ENCODE results near the gene PRMT2.
A peak's percentile ranks its signal among the peaks of the same experiment; 100 is the strongest.

PRMT2 gene

DNA sequence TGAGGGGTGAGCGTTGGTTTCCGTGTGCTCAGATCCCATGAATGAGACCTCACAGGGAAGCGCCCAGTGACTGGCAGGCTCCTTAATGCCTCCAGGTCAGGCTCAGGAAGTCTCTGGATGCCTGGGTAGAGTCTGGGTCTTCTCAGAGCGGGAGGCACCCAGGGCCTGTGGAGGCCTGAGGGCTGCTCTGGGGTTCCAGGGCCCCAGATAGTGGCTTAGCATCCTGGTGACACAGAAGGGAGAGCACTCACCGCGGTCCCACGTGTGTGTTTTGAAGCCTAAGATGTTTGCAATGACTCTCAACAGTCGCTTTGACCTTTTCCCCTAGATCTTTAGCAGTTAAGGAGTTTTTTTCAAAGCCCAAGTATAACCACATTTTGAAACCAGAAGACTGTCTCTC, 25.0 kb downstream of the PRMT2 start:
- Histone ChIP-seq H3K36me3 (ENCODE audit: insufficient read depth, insufficient read length, low read length) (peaks cover 76% of the 10 kb centered on the region), H3K27me3 (ENCODE audit: insufficient read depth, insufficient read length) (no peaks in the 10 kb centered on the region), H3K9me3 (ENCODE audit: insufficient read depth, low read length) (peaks cover 17% of the 10 kb centered on the region), H3K4me3 (ENCODE audit: insufficient read length, low read depth) (no peak overlapping the region), H3K4me1 (ENCODE audit: insufficient read depth, insufficient read length) (peaks cover 9% of the 10 kb centered on the region), H3K9ac (ENCODE audit: insufficient read length, low read depth) (no peak overlapping the region)
- DNase-seq (ENCODE audit: low read depth, low spot score), result no peak
- no peak for TF ChIP-seq SUZ12 (IDR thresholded peaks at IDR 0.05; ENCODE audit: extremely low read depth, insufficient read depth, insufficient read length)

- H3K4me3 ChIP-seq (ENCODE audit: insufficient read length, low read depth), result peak overlapping the region; percentile 37
- no peaks in the 10 kb centered on the region for H3K27me3 ChIP-seq (ENCODE audit: insufficient read depth, insufficient read length)
- H3K4me1 ChIP-seq (ENCODE audit: insufficient read depth, insufficient read length), result peaks cover 9% of the 10 kb centered on the region
- H3K36me3 ChIP-seq (ENCODE audit: insufficient read depth, insufficient read length, low read length), result peaks cover 69% of the 10 kb centered on the region
- no peak for TF ChIP-seq ZNF274 (IDR thresholded peaks at IDR 0.05; ENCODE audit: low read depth, low read length)
- no peak for TF ChIP-seq YY1 (IDR thresholded peaks at IDR 0.05; ENCODE audit: insufficient read depth, insufficient read length)
- no peak for TF ChIP-seq SUZ12 (IDR thresholded peaks at IDR 0.05; ENCODE audit: extremely low read depth, insufficient read depth, insufficient read length)
- peak overlapping the region; percentile 74 for H3K9ac ChIP-seq (ENCODE audit: insufficient read length, low read depth)
- H3K9me3 ChIP-seq (ENCODE audit: insufficient read depth, low read length), result peaks cover 9% of the 10 kb centered on the region
- peak; percentile 89 for DNase-seq (ENCODE audit: low read depth, low spot score)
Observed at GRCh38 chr21:46661211-46661625, 25.7 kb downstream of the PRMT2 start.

- Histone ChIP-seq H3K9ac (ENCODE audit: insufficient read length, low read depth) (peak overlapping the region; percentile 74), H3K4me1 (ENCODE audit: insufficient read depth, insufficient read length) (peaks cover 9% of the 10 kb centered on the region), H3K27me3 (ENCODE audit: insufficient read depth, insufficient read length) (no peaks in the 10 kb centered on the region), H3K4me3 (ENCODE audit: insufficient read length, low read depth) (peak overlapping the region; percentile 37), H3K9me3 (ENCODE audit: insufficient read depth, low read length) (peaks cover 4% of the 10 kb centered on the region; the same call in 1 of the 2 replicates), H3K36me3 (ENCODE audit: insufficient read depth, insufficient read length, low read length) (peaks cover 64% of the 10 kb centered on the region)
- no peak for TF ChIP-seq ZNF274 (IDR thresholded peaks at IDR 0.05; ENCODE audit: low read depth, low read length)
- no peak for TF ChIP-seq YY1 (IDR thresholded peaks at IDR 0.05; ENCODE audit: insufficient read depth, insufficient read length)
- TF ChIP-seq SUZ12 (IDR thresholded peaks at IDR 0.05; ENCODE audit: extremely low read depth, insufficient read depth, insufficient read length), result no peak
- no peak for DNase-seq (ENCODE audit: low read depth, low spot score)
Observed at GRCh38 chr21:46661642-46662366, 26.3 kb downstream of the PRMT2 start.

DNA sequence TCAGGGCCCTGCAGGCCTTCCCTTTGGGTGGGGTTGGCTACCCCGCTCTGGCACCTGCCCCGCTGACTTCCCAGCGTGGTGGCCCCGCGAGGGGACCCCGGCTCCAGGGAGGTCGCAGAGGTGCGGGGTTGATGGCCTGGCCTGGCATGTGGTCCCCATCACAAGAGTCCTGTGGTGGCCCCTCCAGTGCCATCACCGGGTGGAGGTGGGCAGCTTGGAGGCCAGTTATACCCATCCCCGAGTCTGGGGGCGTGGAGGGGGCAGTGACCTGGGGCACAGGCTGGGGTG, 26.8 kb downstream of the PRMT2 start:
- no peak for DNase-seq (ENCODE audit: low read depth, low spot score)
- Histone ChIP-seq H3K9ac (ENCODE audit: insufficient read length, low read depth) (no peak overlapping the region), H3K9me3 (ENCODE audit: insufficient read depth, low read length) (no peaks in the 10 kb centered on the region), H3K4me3 (ENCODE audit: insufficient read length, low read depth) (no peak overlapping the region), H3K36me3 (ENCODE audit: insufficient read depth, insufficient read length, low read length) (peaks cover 60% of the 10 kb centered on the region), H3K27me3 (ENCODE audit: insufficient read depth, insufficient read length) (no peaks in the 10 kb centered on the region), H3K4me1 (ENCODE audit: insufficient read depth, insufficient read length) (peaks cover 9% of the 10 kb centered on the region)
- TF ChIP-seq SUZ12 (IDR thresholded peaks at IDR 0.05; ENCODE audit: extremely low read depth, insufficient read depth, insufficient read length) (no peak), ZNF274 (IDR thresholded peaks at IDR 0.05; ENCODE audit: low read depth, low read length) (no peak), YY1 (IDR thresholded peaks at IDR 0.05; ENCODE audit: insufficient read depth, insufficient read length) (no peak)

DNA sequence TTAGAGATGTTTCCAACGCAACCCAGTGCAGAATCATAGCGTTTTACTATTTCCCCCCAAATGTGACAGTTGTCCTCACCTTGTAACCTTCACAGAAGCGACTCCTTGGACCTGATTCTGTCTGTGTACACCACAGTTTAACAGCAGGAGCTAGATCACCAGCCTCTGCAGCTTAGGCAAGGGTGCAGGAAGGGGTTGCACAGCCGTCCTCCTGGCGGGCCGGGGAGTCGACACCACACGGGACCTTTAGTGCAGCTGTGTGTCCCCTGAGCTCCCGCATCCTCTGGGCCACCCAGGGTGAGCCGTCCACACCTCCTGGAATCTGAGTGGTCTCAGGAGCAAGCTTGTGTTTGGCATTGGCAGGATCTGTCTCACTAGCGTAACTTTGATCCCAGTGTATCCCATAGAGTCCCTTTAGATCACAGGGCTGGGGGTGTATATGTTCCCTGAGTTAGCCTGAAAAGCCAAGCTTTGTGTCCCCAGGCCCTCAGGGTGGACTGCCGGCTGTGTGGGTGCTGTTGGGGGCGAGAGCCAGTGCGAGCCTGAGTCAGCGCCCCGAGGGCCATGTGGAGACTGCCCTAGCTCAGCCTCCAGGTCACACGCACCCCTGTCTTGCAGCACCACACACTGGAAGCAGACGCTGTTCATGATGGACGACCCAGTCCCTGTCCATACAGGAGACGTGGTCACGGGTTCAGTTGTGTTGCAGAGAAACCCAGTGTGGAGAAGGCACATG, 27.5 kb downstream of the PRMT2 start:
- H3K9me3 ChIP-seq (ENCODE audit: insufficient read depth, low read length), result no peaks in the 10 kb centered on the region
- peaks cover 9% of the 10 kb centered on the region for H3K4me1 ChIP-seq (ENCODE audit: insufficient read depth, insufficient read length)
- H3K27me3 ChIP-seq (ENCODE audit: insufficient read depth, insufficient read length), result no peaks in the 10 kb centered on the region
- H3K4me3 ChIP-seq (ENCODE audit: insufficient read length, low read depth), result no peak overlapping the region
- TF ChIP-seq ZNF274 (IDR thresholded peaks at IDR 0.05; ENCODE audit: low read depth, low read length) (no peak), SUZ12 (IDR thresholded peaks at IDR 0.05; ENCODE audit: extremely low read depth, insufficient read depth, insufficient read length) (no peak), YY1 (IDR thresholded peaks at IDR 0.05; ENCODE audit: insufficient read depth, insufficient read length) (no peak)
- H3K9ac ChIP-seq (ENCODE audit: insufficient read length, low read depth), result peak overlapping the region; percentile 21
- peaks cover 56% of the 10 kb centered on the region for H3K36me3 ChIP-seq (ENCODE audit: insufficient read depth, insufficient read length, low read length)
- no peak for DNase-seq (ENCODE audit: low read depth, low spot score)

DNA sequence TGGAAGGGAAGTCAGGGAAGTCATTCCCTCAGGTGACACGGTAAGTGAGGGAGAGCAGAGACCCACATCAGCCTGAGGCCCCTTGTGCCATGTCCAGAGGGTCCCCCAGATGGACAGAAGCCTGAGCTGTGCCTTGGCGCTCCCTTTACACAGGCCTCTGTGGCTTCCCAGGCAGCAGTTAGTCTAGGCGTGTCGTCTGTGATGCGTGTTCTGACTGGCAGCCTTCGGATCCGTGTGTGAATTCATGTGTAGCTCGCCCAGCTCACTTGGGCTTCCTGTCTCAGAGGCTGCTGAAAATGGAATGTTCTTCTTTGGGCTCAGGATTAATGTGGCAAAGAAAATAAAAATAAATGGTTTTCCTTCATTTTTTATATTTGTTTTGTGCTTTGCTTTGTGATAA, 28.3 kb downstream of the PRMT2 start:
- no peak for DNase-seq (ENCODE audit: low read depth, low spot score)
- H3K4me3 ChIP-seq (ENCODE audit: insufficient read length, low read depth), result no peak overlapping the region
- H3K9me3 ChIP-seq (ENCODE audit: insufficient read depth, low read length), result no peaks in the 10 kb centered on the region
- peaks cover 9% of the 10 kb centered on the region for H3K4me1 ChIP-seq (ENCODE audit: insufficient read depth, insufficient read length)
- H3K36me3 ChIP-seq (ENCODE audit: insufficient read depth, insufficient read length, low read length), result peaks cover 49% of the 10 kb centered on the region
- H3K27me3 ChIP-seq (ENCODE audit: insufficient read depth, insufficient read length), result no peaks in the 10 kb centered on the region
- TF ChIP-seq ZNF274 (IDR thresholded peaks at IDR 0.05; ENCODE audit: low read depth, low read length), result no peak
- TF ChIP-seq YY1 (IDR thresholded peaks at IDR 0.05; ENCODE audit: insufficient read depth, insufficient read length), result no peak
- no peak for TF ChIP-seq SUZ12 (IDR thresholded peaks at IDR 0.05; ENCODE audit: extremely low read depth, insufficient read depth, insufficient read length)
- H3K9ac ChIP-seq (ENCODE audit: insufficient read length, low read depth), result no peak overlapping the region

DNA sequence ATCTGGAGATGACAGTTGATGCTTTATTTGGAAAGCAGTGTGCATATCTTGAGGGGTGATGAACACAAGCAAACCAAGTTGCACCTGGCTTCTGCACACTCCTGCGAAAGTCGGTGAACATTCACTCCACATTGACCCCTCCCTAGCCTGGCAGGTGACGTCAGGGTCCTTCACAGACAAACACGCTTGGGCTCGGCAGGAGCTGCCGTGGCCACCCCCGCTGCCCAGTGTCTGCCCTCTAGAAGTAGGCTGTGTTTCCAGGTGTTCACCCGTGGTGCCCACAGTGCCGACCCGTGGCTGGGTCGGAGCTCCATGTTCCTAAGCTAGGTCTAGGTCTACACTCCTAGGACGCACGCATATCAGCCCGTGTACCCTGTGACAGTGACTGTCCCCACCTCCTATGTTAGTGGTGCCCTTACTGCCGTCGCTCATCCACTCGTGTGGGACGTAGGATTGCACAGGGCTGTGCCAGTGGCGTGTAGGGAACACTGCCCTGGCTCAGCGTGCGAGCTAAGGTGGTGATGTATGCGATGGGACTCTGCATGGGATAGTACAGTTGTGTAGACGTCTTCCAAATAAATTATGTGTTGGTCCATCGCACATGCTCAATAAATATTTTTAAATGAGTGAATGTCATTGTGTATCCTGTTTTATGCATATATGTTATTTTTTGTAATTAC, 29.0 kb downstream of the PRMT2 start:
- DNase-seq (ENCODE audit: low read depth, low spot score), result no peak
- Histone ChIP-seq H3K4me1 (ENCODE audit: insufficient read depth, insufficient read length) (peaks cover 9% of the 10 kb centered on the region), H3K27me3 (ENCODE audit: insufficient read depth, insufficient read length) (no peaks in the 10 kb centered on the region), H3K4me3 (ENCODE audit: insufficient read length, low read depth) (no peak overlapping the region), H3K9ac (ENCODE audit: insufficient read length, low read depth) (no peak overlapping the region), H3K9me3 (ENCODE audit: insufficient read depth, low read length) (no peaks in the 10 kb centered on the region), H3K36me3 (ENCODE audit: insufficient read depth, insufficient read length, low read length) (peaks cover 44% of the 10 kb centered on the region)
- TF ChIP-seq ZNF274 (IDR thresholded peaks at IDR 0.05; ENCODE audit: low read depth, low read length) (no peak), YY1 (IDR thresholded peaks at IDR 0.05; ENCODE audit: insufficient read depth, insufficient read length) (no peak), SUZ12 (IDR thresholded peaks at IDR 0.05; ENCODE audit: extremely low read depth, insufficient read depth, insufficient read length) (no peak)
